GM19452 (cell line): ENCODE results near the gene MEG3.

Experiments used
- ATAC-seq: cut with Tn5 transposase; IDR thresholded peaks from one replicate; pipeline ENCODE4 v1.9.1; 2021; ENCODE audit not compliant: unreplicated experiment

The MEG3 gene

GRCh38 chr14:100825713-100826331 is at the start of gene MEG3:
MEG3 (plus strand) TSS chr14:100826118.
- no peak for ATAC-seq

DNA sequence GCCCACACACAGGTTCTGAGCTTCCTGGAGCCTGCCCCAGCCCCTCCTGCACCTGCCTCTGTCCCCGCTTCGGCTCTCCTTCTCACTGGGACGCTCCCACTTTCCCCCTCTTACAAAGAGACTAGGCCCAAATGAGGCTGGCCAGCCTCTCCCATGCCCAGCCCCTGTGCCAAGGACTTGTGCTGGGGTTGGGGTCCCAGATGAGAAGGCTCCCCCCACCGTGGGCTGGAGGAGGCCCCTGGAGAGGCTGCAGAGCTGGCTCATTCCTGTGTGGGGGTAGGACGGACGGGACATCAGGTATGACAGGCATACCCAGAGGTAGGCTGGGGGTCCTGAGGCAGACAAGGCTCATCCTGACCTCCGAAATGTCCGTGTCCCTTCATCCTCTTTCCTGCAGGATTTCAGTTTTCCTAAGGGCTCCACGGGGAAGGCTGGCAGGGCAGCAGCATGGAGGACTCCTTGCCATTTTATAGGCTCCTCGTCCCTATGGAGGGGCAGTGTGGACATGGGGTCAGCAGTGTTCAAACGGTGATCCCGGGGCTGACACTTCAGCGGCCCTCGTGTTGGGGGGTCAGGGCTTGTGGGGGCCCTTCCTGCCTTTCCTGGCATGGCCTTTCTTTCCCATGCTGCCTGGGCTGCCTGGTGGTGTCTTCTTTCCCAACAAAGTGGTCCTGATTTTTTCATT is 49.1 kb upstream of the MEG3 start:
- ATAC-seq: no peak

DNA sequence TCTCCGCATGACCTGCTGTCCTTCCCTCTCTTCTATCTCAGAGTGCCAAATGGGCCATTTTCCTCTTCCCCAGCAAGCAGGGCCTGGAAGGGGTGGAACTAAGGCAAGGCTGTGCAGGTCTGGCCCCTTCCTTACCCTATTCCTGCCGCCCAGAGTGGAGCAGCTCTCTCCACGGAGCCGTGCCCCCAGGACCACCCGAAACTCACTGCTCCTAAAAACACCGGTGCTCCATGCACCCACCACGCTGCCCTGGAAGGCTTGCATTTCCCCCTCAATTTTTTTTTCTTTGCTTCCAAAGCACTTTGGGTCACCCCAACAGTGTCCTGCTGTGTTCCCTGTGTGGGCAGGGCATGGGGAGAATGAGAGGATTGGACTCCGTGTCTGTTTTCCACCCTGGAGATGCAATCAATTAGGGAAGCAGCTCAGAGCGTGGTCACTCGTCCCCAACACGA is 48.5 kb upstream of the MEG3 start:
- ATAC-seq: no peak

- no peak for ATAC-seq
Observed at GRCh38 chr14:100777818-100778525, 47.9 kb upstream of the MEG3 start.

DNA sequence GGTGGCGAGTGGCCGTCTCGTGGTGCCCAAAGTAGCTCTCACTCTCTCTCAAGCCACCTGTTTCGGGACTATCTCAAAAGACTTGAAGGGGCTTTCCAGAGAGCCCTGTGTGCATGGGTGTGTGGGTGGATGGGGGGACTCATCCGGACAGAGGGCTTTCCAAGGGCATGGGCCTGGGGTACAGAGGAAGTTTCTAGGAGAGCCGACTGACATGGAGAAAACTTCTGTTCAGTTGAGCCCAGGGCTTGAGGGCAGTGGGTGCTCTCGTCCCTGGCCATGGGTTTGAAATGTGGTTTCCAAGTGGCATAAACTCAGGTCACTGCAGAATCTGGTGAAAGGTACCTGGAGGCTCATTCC is 47.4 kb upstream of the MEG3 start:
- ATAC-seq: no peak

DNA sequence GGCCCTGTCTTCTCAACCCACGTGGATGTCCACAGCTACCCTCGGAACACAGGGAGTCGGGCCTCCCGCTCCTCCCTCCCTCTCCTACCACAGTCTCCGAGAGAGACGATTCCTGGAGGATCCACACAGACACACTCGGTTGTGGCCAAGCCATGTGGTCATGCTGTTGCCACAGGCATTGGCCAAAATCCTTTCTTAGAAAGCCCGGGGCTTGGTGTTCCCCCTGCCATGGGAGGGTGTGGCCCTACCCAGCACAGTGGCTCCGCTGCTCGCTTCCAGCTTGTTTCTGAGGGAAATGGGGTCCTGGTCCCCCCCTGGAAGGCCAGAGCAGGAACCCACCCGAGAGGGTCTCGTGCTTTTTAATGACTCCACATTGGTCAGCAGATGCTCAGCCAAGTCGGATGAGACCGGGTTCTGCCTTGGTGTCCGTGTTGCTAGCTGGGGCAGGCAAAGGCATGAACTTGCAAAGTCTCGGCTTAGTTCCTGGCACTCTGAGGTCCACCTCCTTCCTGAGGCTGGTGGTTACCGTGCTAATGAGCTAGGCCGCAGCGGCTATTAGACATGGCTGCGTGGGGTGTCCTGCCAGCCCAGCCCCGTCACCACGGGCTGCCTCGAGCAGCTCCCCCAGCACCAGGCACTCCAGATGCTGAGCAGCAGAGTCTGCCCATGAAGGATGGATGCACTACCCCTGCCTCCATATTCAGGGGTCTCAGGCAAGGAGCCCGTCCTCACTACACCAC is 46.8 kb upstream of the MEG3 start:
- no peak for ATAC-seq

- ATAC-seq: no peak
Observed at GRCh38 chr14:100779691-100780080, 46.2 kb upstream of the MEG3 start.

GRCh38 chr14:100780246-100780645 is 45.7 kb upstream of the MEG3 start:
- ATAC-seq: no peak

DNA sequence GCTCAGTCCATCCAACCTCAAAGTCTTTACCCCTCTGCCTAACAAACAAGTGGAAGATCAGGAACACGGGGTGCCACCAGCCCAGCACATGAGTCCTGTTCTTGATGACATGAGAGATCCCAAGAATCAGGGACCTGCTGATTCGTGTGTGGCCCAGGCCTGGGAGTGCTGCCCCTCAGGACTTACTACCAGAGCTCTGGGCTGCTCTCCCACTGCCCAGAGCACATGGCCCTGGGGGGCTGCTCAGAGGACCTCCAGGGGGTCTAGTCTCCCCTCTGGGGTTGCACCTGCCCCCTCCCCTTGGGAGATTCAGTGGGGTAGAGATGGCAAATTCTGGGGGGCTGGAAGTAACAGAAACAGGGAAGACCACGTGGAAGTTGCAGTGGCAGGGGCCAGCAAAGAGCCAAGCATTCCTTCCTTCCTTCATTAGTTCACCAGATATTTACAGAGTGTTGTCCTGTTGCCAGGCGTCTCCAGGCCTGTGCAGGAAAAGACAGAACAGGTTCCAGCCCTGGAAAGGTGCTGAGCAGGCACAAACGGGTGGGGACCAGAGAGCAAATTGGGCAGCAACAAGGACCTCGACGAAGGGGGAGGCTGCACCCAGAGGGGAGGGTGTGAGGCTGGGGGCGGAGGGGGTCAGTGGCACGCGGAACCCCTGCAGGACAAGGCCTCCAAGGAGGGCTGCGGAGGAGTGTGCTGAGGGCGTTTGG is 45.1 kb upstream of the MEG3 start:
- no peak for ATAC-seq

DNA sequence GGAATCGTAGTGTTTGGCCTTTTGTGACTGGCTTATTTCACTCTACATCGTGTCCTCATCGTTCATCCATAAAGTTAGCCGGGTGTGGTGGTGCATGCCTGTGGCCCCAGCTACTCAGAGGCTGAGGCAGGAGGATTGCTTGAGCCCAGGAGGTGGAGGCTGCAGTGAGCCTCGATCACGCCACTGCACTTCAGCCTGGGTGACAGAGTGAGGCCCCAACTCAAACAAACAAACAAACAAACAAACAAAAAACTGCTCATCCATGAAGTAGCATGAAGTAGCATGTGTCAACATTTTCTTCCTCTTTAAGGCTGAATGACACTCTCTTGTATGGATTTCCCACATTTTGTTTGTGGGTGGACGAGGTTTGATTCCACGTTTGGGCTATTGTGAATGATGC is 44.0 kb upstream of the MEG3 start:
- no peak for ATAC-seq

DNA sequence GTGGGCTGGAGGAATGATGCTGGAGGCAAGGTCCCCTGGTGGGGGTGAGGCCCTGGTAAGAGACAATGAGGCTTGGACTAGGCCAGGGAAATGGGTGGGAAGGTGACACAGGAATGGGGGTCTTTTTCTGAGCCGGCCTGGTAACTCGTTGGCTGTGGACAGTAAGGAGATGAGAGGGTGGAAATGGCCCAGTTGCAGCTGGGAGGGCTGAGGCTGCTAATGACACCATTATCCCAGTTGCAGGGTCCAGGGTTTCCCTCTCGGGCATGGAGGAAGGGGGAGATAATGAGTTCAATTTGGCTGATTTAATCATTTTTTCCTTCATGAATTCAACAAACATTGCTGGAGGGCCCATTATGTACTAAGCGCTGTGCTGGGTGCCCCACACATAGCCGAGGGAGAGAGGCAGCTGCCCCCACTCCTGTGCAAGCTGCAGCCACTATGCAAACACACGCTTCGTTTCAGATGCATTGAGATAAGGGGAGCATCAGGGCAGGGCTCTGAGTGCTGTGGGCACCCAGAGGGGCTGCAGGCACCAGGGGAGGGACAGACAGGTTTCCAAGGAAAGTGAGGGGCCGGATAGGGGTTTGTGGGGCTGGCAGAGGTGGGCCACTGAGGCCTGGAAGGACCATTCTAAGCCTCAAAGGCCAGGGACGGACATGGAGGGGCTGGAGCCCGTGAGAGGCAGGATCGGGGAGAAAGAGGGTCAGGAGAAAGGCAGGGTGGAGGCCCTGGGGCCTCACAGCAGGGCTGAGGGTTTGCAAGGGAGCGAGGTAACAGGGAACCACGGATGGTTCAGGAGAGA is 43.2 kb upstream of the MEG3 start:
- no peak for ATAC-seq

DNA sequence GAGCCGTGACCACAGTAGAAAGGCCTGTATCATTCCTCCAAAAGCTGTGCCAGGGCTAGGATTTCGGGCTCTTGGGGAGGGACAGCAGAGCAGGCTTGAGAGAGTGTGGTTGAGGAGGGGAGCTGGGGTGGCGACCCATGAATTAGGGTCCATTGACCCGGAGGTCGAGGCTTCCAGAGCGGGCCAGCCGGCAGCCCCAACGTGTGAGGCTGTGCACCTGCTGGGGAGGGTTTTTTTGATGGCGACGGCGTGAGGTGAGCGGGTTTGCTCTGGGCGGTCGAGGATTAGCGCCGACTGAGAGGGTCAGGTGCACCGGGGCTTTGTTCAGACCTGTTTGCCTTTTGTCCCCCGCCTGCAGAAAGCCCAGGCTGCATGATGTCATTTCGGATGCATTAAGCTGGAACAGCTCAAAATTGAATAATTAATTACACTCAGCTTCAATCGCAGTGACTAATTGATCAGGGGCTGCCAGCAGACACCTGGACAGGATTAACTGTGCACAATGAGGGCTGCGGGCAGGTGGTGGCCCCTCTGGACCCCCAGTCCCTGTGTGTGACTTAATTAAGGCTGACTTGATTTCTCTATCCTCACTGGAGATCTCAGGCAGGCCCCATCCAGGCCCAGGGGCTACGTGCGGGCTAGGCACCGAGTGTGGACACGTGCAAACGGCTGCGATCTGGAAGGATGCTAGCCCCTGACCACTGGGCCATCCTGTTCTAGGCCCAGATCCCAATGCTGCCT is 42.1 kb upstream of the MEG3 start:
- no peak for ATAC-seq

- ATAC-seq: no peak
Observed at GRCh38 chr14:100784523-100785337, 41.2 kb upstream of the MEG3 start.

DNA sequence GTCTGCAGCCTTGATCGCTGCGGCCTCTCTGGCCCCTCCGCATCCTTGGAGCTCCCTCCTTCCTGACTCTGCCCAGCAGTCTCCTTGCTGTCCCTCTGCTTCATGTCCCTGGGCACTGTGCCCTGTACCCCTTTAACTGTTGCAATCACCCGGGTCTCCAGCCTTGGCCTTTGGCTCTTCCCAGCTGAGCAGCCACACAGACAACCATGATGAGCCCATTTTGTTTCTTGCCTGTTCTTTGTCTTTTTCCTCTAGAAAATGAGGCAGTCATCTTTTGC is 40.6 kb upstream of the MEG3 start:
- no peak for ATAC-seq

DNA sequence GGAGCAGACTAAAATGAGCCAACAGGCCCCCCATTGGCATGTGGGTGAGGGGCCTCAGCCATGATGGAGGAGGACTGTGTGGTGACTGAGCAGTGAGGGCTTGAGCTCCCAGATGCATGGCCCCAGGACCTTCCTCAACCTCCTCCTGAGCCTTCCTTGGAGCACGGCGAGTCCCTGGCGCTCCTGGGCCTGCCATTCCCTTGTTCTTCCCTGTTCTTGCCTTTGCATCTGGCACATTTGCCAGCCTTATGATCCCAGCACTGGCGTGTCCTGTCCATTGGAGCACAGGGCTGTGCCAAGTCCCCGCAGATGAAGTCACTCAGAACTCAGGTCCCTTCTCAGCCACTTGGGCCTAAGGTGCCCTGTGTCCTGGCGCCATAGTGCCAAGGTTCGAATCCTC is 40.3 kb upstream of the MEG3 start:
- no peak for ATAC-seq

GRCh38 chr14:100786131-100786530 is 39.8 kb upstream of the MEG3 start:
- no peak for ATAC-seq

- no peak for ATAC-seq
Observed at GRCh38 chr14:100786576-100787219, 39.2 kb upstream of the MEG3 start.

DNA sequence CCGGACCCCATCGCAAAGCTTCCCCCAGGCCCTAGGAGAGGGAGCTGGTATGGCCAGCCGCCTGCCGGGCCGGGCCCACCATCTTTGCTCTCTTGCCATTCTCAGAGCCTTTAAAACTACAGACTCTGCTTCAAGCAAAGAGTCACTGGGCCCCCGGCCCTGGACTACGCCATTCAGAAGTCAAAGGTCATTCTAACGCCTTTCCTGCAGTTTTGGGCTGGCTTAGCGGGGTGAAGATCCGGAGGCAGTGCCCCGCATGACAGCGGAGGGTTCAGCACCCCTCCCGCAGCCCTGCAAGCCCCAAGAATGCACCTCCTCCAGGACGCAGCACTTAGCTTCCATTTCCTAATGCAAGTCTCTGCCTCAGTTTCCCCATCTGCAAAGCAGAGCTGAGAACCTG is 38.3 kb upstream of the MEG3 start:
- no peak for ATAC-seq
